HepG2 (cell line): ENCODE measurements around the gene LAG3. TPM values are rescaled to one million over a fixed set of nuclear protein-coding genes. Genes with fewer than 3 reads are reported as not detected.

Experiments
- ATAC-seq: fragments of 200-7000 bp; cut with Tn5 transposase; 3 replicates; pipeline ENCODE4 v1.9.1; 2020; ENCODE audit warnings: mild to moderate bottlenecking, moderate library complexity
- BruUV-seq: library from RNA; stranded (reverse); fragments of 400-500 nt; replicated peaks from 2 replicates; lab custom pipeline; 2021; lab: Mats Ljungman, UMichigan
- CTCF ChIA-PET: fragments of 300-600 bp; formaldehyde crosslinking; extraction: SDS; loops from one replicate; lab custom pipeline; 2021; ENCODE audit warnings: low total read pairs, inconsistent platforms, low intra/inter-chr PET ratio; lab: Yijun Ruan, JAX
- POLR2A ChIA-PET: fragments of 350-600 bp; sonication (Branson Sonifier 250); formaldehyde crosslinking; loops from one replicate; lab custom pipeline; 2020; ENCODE audit warnings: antibody characterized with exemption, inconsistent platforms; lab: Yijun Ruan, JAX
- DNase-seq: peaks from one replicate; pipeline ENCODE4 v3.0.0-alpha.2; 2015; ENCODE audit warnings: low spot score
- FAIRE-seq: peaks from 3 replicates; lab custom pipeline; 2011; peaks lifted over from hg19 to GRCh38; lab: Jason Lieb, UNC
- H2AFZ ChIP-seq: one replicate; pipeline ENCODE4 v1.6.1; 2011; ENCODE audit warnings: low read length, inconsistent platforms
- H3K27ac ChIP-seq: fragments of 300-600 bp; 3 replicates; pipeline ENCODE4 v1.8.0; 2011; ENCODE audit warnings: mixed run types, mild to moderate bottlenecking, mixed read lengths, low read length, inconsistent platforms; ENCODE audit not compliant: insufficient read depth; ENCODE audit errors: extremely low read length
- H3K27me3 ChIP-seq, 2 experiments: fragments of 200-600 bp in 1 of 2; 2 replicates in 1 of 2; 3 replicates in 1 of 2; pipeline versions ENCODE4 v1.6.0 to v1.8.0; 2011; ENCODE audit warnings: low read length in 2 of 2, mild to moderate bottlenecking in 2 of 2, moderate library complexity in 2 of 2, inconsistent platforms in 1 of 2; ENCODE audit not compliant: insufficient read depth in 2 of 2, control insufficient read depth in 1 of 2
- H3K36me3 ChIP-seq, 2 experiments: fragments of 200-600 bp in 1 of 2; replicated peaks in 1 of 2; 2 replicates in 1 of 2; 3 replicates in 1 of 2; pipeline versions ENCODE4 v1.5.1 to v1.8.0; 2011; ENCODE audit warnings: low read length in 2 of 2, inconsistent platforms in 1 of 2; ENCODE audit not compliant: insufficient read depth in 2 of 2, control insufficient read depth in 1 of 2
- H3K4me1 ChIP-seq: 2 replicates; pipeline ENCODE4 v1.5.1; 2012; ENCODE audit warnings: low read length, inconsistent platforms; ENCODE audit not compliant: insufficient read depth
- H3K4me2 ChIP-seq: 2 replicates; pipeline ENCODE4 v1.6.0; 2011; ENCODE audit warnings: low read depth, low read length, inconsistent platforms
- H3K4me3 ChIP-seq, 3 experiments: fragments of 200-600 bp in 1 of 3; sonication (generic), shearing (Covaris generic) in 1 of 3; replicated peaks in 1 of 3; 2 replicates each; pipeline ENCODE4 v1.5.1; 2011 to 2016; ENCODE audit warnings: low read length in 3 of 3, inconsistent platforms in 2 of 3, low read depth in 2 of 3, mild to moderate bottlenecking in 2 of 3, control low read depth in 1 of 3, mixed read lengths in 1 of 3; ENCODE audit not compliant: insufficient read depth in 1 of 3
- H3K79me2 ChIP-seq: one replicate; pipeline ENCODE4 v1.6.1; 2011; ENCODE audit warnings: low read length, inconsistent platforms; ENCODE audit not compliant: insufficient read depth
- H3K9ac ChIP-seq: 2 replicates; pipeline ENCODE4 v1.6.0; 2011; ENCODE audit warnings: mild to moderate bottlenecking, low read depth, low read length, inconsistent platforms; ENCODE audit not compliant: insufficient read depth
- H3K9me3 ChIP-seq: 2 replicates; pipeline ENCODE4 v1.5.1; 2012; ENCODE audit warnings: mild to moderate bottlenecking, low read length
- H4K20me1 ChIP-seq: 2 replicates; pipeline ENCODE4 v1.6.0; 2011; ENCODE audit warnings: inconsistent platforms, mild to moderate bottlenecking, low read length, moderate library complexity; ENCODE audit not compliant: insufficient read depth
- ARID4A ChIP-seq: sonication (generic); formaldehyde crosslinking; IDR thresholded peaks from 2 replicates; pipeline ENCODE4 v1.5.0; 2020; ENCODE audit warnings: mild to moderate bottlenecking, missing genetic modification reagents, borderline replicate concordance
- GTF2F1 ChIP-seq: fragments of 150-350 bp; IDR thresholded peaks from 2 replicates; pipeline ENCODE4 v1.6.1; 2014; ENCODE audit warnings: low read length
- HMGXB3 ChIP-seq: sonication (generic); formaldehyde crosslinking; IDR thresholded peaks from 2 replicates; pipeline ENCODE4 v1.4.0; 2020; ENCODE audit warnings: missing genetic modification reagents, borderline replicate concordance
- POLR2A ChIP-seq, 2 experiments: IDR thresholded peaks; 2 replicates each; pipeline ENCODE4 v1.6.1; 2011; ENCODE audit warnings: low read depth in 2 of 2, low read length in 2 of 2, mild to moderate bottlenecking in 1 of 2, moderate library complexity in 1 of 2; ENCODE audit not compliant: insufficient read depth in 1 of 2
- PTBP1 ChIP-seq: fragments of 200-400 bp; formaldehyde crosslinking; IDR thresholded peaks from 2 replicates; pipeline ENCODE4 v1.6.1; 2018; ENCODE audit warnings: low read length, low read depth; ENCODE audit not compliant: poor library complexity, severe bottlenecking
- RBFOX2 ChIP-seq: fragments of 200-400 bp; formaldehyde crosslinking; IDR thresholded peaks from 2 replicates; pipeline ENCODE4 v1.6.1; 2017; ENCODE audit warnings: low read depth, mild to moderate bottlenecking, low read length
- SIX4 ChIP-seq: sonication (generic); formaldehyde crosslinking; IDR thresholded peaks from 2 replicates; pipeline ENCODE4 v1.4.0; 2020; ENCODE audit warnings: missing genetic modification reagents
- ZSCAN12 ChIP-seq: sonication (generic); formaldehyde crosslinking; IDR thresholded peaks from 2 replicates; pipeline ENCODE4 v1.9.0; 2021; ENCODE audit warnings: mild to moderate bottlenecking, missing genetic modification reagents
- WGBS: methylation state at CpG from one replicate; pipeline ENCODE4 v1.1.6; 2017; ENCODE audit warnings: low lambda C conversion rate; 5-methylcytosine and 5-hydroxymethylcytosine counted together
- in situ Hi-C: cut with HindIII; loops from 2 replicates; pipeline ENCODE4 v1.10.0; 2017; ENCODE audit warnings: low pct_unique_long_range_greater_than_20kb; ENCODE audit not compliant: extremely low pct_ligation_motif_present
- intact Hi-C: fragments of 100-400 bp; cut with micrococcal nuclease; formaldehyde crosslinking; loops from one replicate; pipeline ENCODE4 v1.10.0; 2022; ENCODE audit not compliant: unreplicated experiment
- polyA plus RNA-seq, 8 experiments: library from polyadenylated mRNA; depleted of rRNA in 3 of 8; stranded (reverse) in 7 of 8; unstranded in 1 of 8; fragments of >200 nt; fragmentation: Illumina TruSeq in 4 of 8; extraction: Trizol in 4 of 8; gene quantifications; 2 replicates each; pipeline versions ENCODE4 v1.2.1 to v1.2.3, GENCODE V29; 2011 to 2016; ENCODE audit warnings: low read depth in 4 of 8, missing spikeins in 1 of 8, mixed read lengths in 1 of 8; ENCODE audit not compliant: insufficient read depth in 1 of 8
- total RNA-seq, 5 experiments: library from RNA; depleted of rRNA; stranded (reverse); fragments of >200 nt; fragmentation: Illumina TruSeq; extraction: Trizol; gene quantifications; 2 replicates each; pipeline ENCODE4 v1.2.3, GENCODE V29; 2016; ENCODE audit warnings: low read depth in 1 of 5
- TF ChIP-seq, protein P1 (sequence below): sonication (generic); formaldehyde crosslinking; IDR thresholded peaks from 2 replicates; pipeline ENCODE4 v1.4.0; 2020; ENCODE audit warnings: missing genetic modification reagents, low read depth, mild to moderate bottlenecking, borderline replicate concordance

Gene LAG3
- total and polyA plus RNA-seq, 2 of the 13 experiments (the other 11 are each of a cell fraction or from before 2014, with no cell fraction given): 0.11 to 0.26 TPM

DNA sequence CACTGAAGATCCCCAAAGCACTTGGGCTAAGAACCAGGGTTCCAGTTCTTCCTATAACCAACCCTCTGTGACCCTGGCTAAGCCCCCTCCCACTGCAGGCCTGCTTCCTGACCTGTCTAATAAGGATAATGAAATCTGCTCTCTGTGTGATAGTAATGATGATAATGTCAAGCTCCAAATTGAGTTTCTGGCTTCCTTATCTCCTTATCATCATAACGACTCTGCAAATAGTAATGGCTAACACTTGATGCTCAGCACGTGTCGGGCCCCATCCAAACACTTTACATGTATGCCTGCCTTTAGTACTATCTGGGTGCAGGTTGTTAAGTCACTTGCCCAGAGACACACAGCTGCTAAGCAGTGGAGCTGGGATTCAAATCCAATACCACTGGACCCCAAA is 44.3 kb downstream of the LAG3 start:
- POLR2A ChIA-PET: no interaction called here
- Histone ChIP-seq H3K9ac (no peak overlapping the region), H3K27me3 (peaks cover 5 to 34% of the 10 kb centered on the region in 2 experiments; a peak in 4 of 5 replicates), H3K9me3 (no peaks in the 10 kb centered on the region), H3K79me2 (no peaks in the 10 kb centered on the region), H3K4me3 (no peak overlapping the region), H3K4me2 (no peak overlapping the region), H2AFZ (no peak overlapping the region), H4K20me1 (no peaks in the 10 kb centered on the region), H3K27ac (no peak overlapping the region), H3K4me1 (peaks cover 38% of the 10 kb centered on the region), H3K36me3 (no peaks in the 10 kb centered on the region)
- DNase-seq: no peak
- WGBS: 10% methylated on average over 3 of the region's 3 CpGs
- intact Hi-C loops: no loop called here
- no peak for ATAC-seq
- no TSS peak for BruUV-seq
- in situ Hi-C loops: no loop called here
- no peak for TF ChIP-seq RBFOX2
- no peak for TF ChIP-seq ZSCAN12 (CRISPR knock-in tag)
- TF ChIP-seq GTF2F1: no peak
- FAIRE-seq: no peak
- CTCF ChIA-PET: no interaction called here

DNA sequence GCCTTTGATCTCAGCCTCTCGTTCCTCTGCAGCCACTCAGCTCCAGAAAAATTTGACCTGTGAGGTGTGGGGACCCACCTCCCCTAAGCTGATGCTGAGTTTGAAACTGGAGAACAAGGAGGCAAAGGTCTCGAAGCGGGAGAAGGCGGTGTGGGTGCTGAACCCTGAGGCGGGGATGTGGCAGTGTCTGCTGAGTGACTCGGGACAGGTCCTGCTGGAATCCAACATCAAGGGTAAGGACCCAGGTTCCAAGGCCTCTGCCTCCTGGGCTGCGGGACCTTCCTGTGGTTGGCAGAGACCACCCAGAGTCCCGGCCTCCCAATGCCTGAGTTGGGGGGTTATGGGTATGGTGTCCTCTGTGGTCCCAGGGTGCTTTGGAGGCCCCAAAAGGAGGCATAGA is 44.8 kb downstream of the LAG3 start:
- H3K36me3 ChIP-seq: no peaks in the 10 kb centered on the region
- ChIA-PET CTCF (no interaction called here), POLR2A (no interaction called here)
- H4K20me1 ChIP-seq: no peaks in the 10 kb centered on the region
- no peak for ATAC-seq
- TF ChIP-seq PTBP1 (no peak), HMGXB3 (CRISPR knock-in tag) (no peak), SIX4 (CRISPR knock-in tag) (no peak), ARID4A (CRISPR knock-in tag) (no peak), POLR2A (IDR thresholded peaks at IDR 0.05; ENCODE audit: insufficient read depth in 1 of 2, low read depth in 2 of 2, low read length in 2 of 2) (peak in 1 of 2 experiments; percentile 8; a peak in 1 of 4 replicates)
- TF ChIP-seq, protein P1, sequence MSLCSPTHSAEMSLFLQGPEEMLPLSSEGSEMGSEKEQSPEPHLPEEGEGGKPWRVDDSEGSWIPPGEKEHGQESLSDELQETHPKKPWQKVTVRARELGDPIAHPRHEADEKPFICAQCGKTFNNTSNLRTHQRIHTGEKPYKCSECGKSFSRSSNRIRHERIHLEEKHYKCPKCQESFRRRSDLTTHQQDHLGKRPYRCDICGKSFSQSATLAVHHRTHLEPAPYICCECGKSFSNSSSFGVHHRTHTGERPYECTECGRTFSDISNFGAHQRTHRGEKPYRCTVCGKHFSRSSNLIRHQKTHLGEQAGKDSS (CRISPR knock-in tag): no peak
- no peaks in the 10 kb centered on the region for H3K9me3 ChIP-seq
- no peaks in the 10 kb centered on the region for H3K79me2 ChIP-seq
- intact Hi-C loops: no loop called here
- in situ Hi-C loops: no loop called here
- no TSS peak for BruUV-seq
- no peak overlapping the region for H2AFZ ChIP-seq
- H3K4me2 ChIP-seq: no peak overlapping the region
- FAIRE-seq: no peak
- 25% methylated on average over 8 of the region's 8 CpGs for WGBS
- peaks cover 5 to 34% of the 10 kb centered on the region in 2 experiments; a peak in 4 of 5 replicates for H3K27me3 ChIP-seq
- H3K27ac ChIP-seq: no peak overlapping the region
- no peak overlapping the region for H3K9ac ChIP-seq
- DNase-seq: no peak
- H3K4me1 ChIP-seq: peaks cover 42% of the 10 kb centered on the region
- no peak overlapping the region for H3K4me3 ChIP-seq
